ENCODE results near the gene SUSD6. TPM values are rescaled to one million over a fixed set of nuclear protein-coding genes. Genes with fewer than 3 reads are reported as not detected.
A peak's percentile ranks its signal among the peaks of the same experiment; 100 is the strongest.

SUSD6 gene
- polyA plus RNA-seq, 1 of the 3 experiments (the other 2 are of a cell fraction), result 8.5 TPM

GRCh38 chr14:69610020-69610873 is 1.1 kb upstream of the SUSD6 start:
- no peak for DNase-seq
- POLR2A ChIA-PET, result interaction anchor here (1.0 to 1.6 kb wide), 3 partner anchors 117 to 160 kb away, joined by 3 to 5 read pairs (median 3); partner anchors contain the start of gene SRSF5

DNA sequence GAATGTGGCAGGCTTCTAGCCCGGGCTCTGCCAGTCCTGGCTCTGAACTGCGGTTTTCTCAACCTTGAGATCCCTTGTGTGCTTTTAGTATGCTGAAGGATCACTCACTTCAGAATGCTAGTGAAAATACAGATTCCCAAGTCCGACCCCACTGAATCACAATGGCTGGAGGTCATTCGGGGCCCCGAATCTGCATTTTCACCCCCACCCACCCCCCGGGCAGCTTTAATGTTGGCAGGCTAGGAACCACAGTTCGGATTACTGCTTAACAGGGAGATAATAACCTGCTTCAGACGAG is 573 bp upstream of the SUSD6 start:
- H3F3A ChIP-seq (replicated peaks; ENCODE audit: insufficient read depth), result peaks cover 1% of the 10 kb centered on the region
- H3K36me3 ChIP-seq (replicated peaks in 1 of 2; ENCODE audit: control insufficient read depth in 1 of 2, insufficient read depth in 2 of 2, low read length in 1 of 2), result no peaks in the 10 kb centered on the region
- no peaks in the 10 kb centered on the region for H3K9me2 ChIP-seq
- H3K27ac ChIP-seq (ENCODE audit: low read depth in 2 of 2, low read length in 1 of 2), result peak overlapping the region; percentile 34 to 89
- peaks cover 0 to 31% of the 10 kb centered on the region in 2 experiments; a peak in 2 of 4 replicates for H3K4me1 ChIP-seq (ENCODE audit: control insufficient read depth in 1 of 2, insufficient read depth in 2 of 2, low read depth in 1 of 2, low read length in 1 of 2)
- CTCF ChIA-PET, result interaction anchor here (1.0 to 12.2 kb wide), 6 partner anchors 26 to 115 kb away, joined by 3 to 96 read pairs (median 6); partner anchors contain the start of gene CCDC177
- POLR2A ChIA-PET, result interaction anchor here (1.0 to 1.6 kb wide), 3 partner anchors 117 to 160 kb away, joined by 3 to 5 read pairs (median 3); partner anchors contain the start of gene SRSF5
- H3K79me2 ChIP-seq (ENCODE audit: insufficient read depth), result peaks cover 33% of the 10 kb centered on the region
- DNase-seq, result peak; percentile 41
- WGBS (ENCODE audit: low lambda C conversion rate), result 4% methylated on average over 8 of the region's 8 CpGs
- peak overlapping the region; percentile 67 for H3K4me3 ChIP-seq (ENCODE audit: low read depth in 2 of 2, low read length in 1 of 2)
- no peaks in the 10 kb centered on the region for H3K9me3 ChIP-seq
- H3K4me2 ChIP-seq, result peak overlapping the region; percentile 82
- H2AFZ ChIP-seq (ENCODE audit: low read depth), result peak overlapping the region; percentile 98
- H3K27me3 ChIP-seq (ENCODE audit: insufficient read depth), result no peaks in the 10 kb centered on the region
- peak overlapping the region; percentile 66 for H3K9ac ChIP-seq
- no peaks in the 10 kb centered on the region for H4K20me1 ChIP-seq (ENCODE audit: insufficient read depth)
- TF ChIP-seq RCOR1 (IDR thresholded peaks at IDR 0.05; ENCODE audit: low read length), result no peak
- no peak for TF ChIP-seq NFIC (IDR thresholded peaks at IDR 0.05; ENCODE audit: borderline replicate concordance)
- no peak for TF ChIP-seq PBX3 (IDR thresholded peaks at IDR 0.05)
- TF ChIP-seq ELF1 (IDR thresholded peaks at IDR 0.05), result no peak
- no peak for TF ChIP-seq USF1 (IDR thresholded peaks at IDR 0.05; ENCODE audit: borderline replicate concordance, low read depth)
- no peak for TF ChIP-seq YY1 (IDR thresholded peaks at IDR 0.05; ENCODE audit: low read depth)
- TF ChIP-seq SIN3A (IDR thresholded peaks at IDR 0.05; ENCODE audit: borderline replicate concordance, low read depth, low read length), result no peak
- no peak for TF ChIP-seq CHD2 (IDR thresholded peaks at IDR 0.05; ENCODE audit: low read length, partially characterized antibody)
- no peak for TF ChIP-seq FOXM1 (IDR thresholded peaks at IDR 0.05; ENCODE audit: low read depth)
- TF ChIP-seq, protein P1, sequence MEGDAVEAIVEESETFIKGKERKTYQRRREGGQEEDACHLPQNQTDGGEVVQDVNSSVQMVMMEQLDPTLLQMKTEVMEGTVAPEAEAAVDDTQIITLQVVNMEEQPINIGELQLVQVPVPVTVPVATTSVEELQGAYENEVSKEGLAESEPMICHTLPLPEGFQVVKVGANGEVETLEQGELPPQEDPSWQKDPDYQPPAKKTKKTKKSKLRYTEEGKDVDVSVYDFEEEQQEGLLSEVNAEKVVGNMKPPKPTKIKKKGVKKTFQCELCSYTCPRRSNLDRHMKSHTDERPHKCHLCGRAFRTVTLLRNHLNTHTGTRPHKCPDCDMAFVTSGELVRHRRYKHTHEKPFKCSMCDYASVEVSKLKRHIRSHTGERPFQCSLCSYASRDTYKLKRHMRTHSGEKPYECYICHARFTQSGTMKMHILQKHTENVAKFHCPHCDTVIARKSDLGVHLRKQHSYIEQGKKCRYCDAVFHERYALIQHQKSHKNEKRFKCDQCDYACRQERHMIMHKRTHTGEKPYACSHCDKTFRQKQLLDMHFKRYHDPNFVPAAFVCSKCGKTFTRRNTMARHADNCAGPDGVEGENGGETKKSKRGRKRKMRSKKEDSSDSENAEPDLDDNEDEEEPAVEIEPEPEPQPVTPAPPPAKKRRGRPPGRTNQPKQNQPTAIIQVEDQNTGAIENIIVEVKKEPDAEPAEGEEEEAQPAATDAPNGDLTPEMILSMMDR (IDR thresholded peaks at IDR 0.05), result no peak
- TF ChIP-seq POLR2AphosphoS5 (IDR thresholded peaks at IDR 0.05; ENCODE audit: low read depth, low read length), result no peak
- no peak for TF ChIP-seq GATA2 (CRISPR knock-in tag; IDR thresholded peaks at IDR 0.05)
- no peak for TF ChIP-seq FOXJ3 (CRISPR knock-in tag; IDR thresholded peaks at IDR 0.05)
- no peak for TF ChIP-seq EP300 (IDR thresholded peaks at IDR 0.05; ENCODE audit: borderline replicate concordance in 1 of 2, low read depth in 1 of 2, low read length in 1 of 2)
- TF ChIP-seq MXI1 (IDR thresholded peaks at IDR 0.05; ENCODE audit: low read depth, low read length), result no peak
- TF ChIP-seq IRF3 (IDR thresholded peaks at IDR 0.05; ENCODE audit: low read depth, low read length), result no peak
- TF ChIP-seq GABPA (IDR thresholded peaks at IDR 0.05; ENCODE audit: low read depth), result no peak
- no peak for TF ChIP-seq TEAD4 (IDR thresholded peaks at IDR 0.05; ENCODE audit: borderline replicate concordance, insufficient read depth)

More at GRCh38 chr14:69610020-69610873, 1.1 kb upstream of the SUSD6 start:
- Histone ChIP-seq H3K9me3 (no peaks in the 10 kb centered on the region), H3F3A (replicated peaks; ENCODE audit: insufficient read depth) (no peaks in the 10 kb centered on the region), H4K20me1 (ENCODE audit: insufficient read depth) (no peaks in the 10 kb centered on the region), H3K4me1 (ENCODE audit: control insufficient read depth in 1 of 2, insufficient read depth in 2 of 2, low read depth in 1 of 2, low read length in 1 of 2) (peaks cover 0 to 26% of the 10 kb centered on the region in 2 experiments; a peak in 2 of 4 replicates), H2AFZ (ENCODE audit: low read depth) (peak overlapping the region; percentile 98), H3K4me3 (ENCODE audit: low read depth in 2 of 2, low read length in 1 of 2) (peak overlapping the region; percentile 67), H3K9me2 (no peaks in the 10 kb centered on the region), H3K9ac (peak overlapping the region; percentile 66), H3K27ac (ENCODE audit: low read depth in 2 of 2, low read length in 1 of 2) (peak overlapping the region; percentile 34 to 89), H3K36me3 (replicated peaks in 1 of 2; ENCODE audit: control insufficient read depth in 1 of 2, insufficient read depth in 2 of 2, low read length in 1 of 2) (no peaks in the 10 kb centered on the region), H3K4me2 (peak overlapping the region; percentile 82), H3K79me2 (ENCODE audit: insufficient read depth) (peaks cover 30% of the 10 kb centered on the region), H3K27me3 (ENCODE audit: insufficient read depth) (no peaks in the 10 kb centered on the region)
- CTCF ChIA-PET, result interaction anchor here (1.0 to 12.2 kb wide), 5 partner anchors 25 to 116 kb away, joined by 3 to 96 read pairs (median 5); partner anchors contain the start of gene CCDC177
- 61% methylated on average over 8 of the region's 8 CpGs for WGBS (ENCODE audit: low lambda C conversion rate)
- TF ChIP-seq GABPA (IDR thresholded peaks at IDR 0.05; ENCODE audit: low read depth) (no peak), RXRA (IDR thresholded peaks at IDR 0.05; ENCODE audit: borderline replicate concordance, low read depth) (no peak)
